ENCODE measurements around the gene RECQL5. TPM values are rescaled to one million over a fixed set of nuclear protein-coding genes. Genes with fewer than 3 reads are reported as not detected.

The RECQL5 gene
- total and polyA plus RNA-seq, 2 donors (not counting 1 experiment from before 2014, with no cell fraction given) = 8.4 to 26.3 TPM

- H4K20me1 ChIP-seq (ENCODE audit: control insufficient read depth, extremely low read depth, insufficient read depth, low read length) = no peaks in the 10 kb centered on the region
- peak within 1 kb of the TSS; percentile 40 for H3K4me2 ChIP-seq (ENCODE audit: extremely low read depth, insufficient read depth, low read length)
- H3K4me1 ChIP-seq (ENCODE audit: control insufficient read depth, extremely low read depth, insufficient read depth, low read length) = peaks cover 14% of the 10 kb centered on the region
- no peaks in the 10 kb centered on the region for H3K79me2 ChIP-seq (ENCODE audit: control insufficient read depth, insufficient read depth, low read length)
- H3K4me3 ChIP-seq (replicated peaks in 1 of 4; ENCODE audit: control extremely low read depth in 1 of 4, insufficient read depth in 1 of 4, low read depth in 3 of 4, low read length in 4 of 4) = no peak within 1 kb of the TSS
- no peaks in the 10 kb centered on the region for H3K27me3 ChIP-seq (ENCODE audit: control insufficient read depth, insufficient read depth, low read length)
- DNase-seq (ENCODE audit: low read depth in 2 of 2) = peak; percentile 79 to 84
- TF ChIP-seq CTCF (conservative IDR thresholded peaks at IDR 0.05 in 1 of 2, IDR thresholded peaks at IDR 0.05 in 1 of 2; ENCODE audit: low read depth in 1 of 2, low read length in 2 of 2) (peak; percentile 81 to 92), EZH2 (IDR thresholded peaks at IDR 0.05; ENCODE audit: low read length, missing control alignments) (no peak)
- peak within 1 kb of the TSS; percentile 20 for H3K9ac ChIP-seq (ENCODE audit: insufficient read depth, low read length)
- no peaks in the 10 kb centered on the region for H3K9me3 ChIP-seq (ENCODE audit: control insufficient read depth, insufficient read depth, low read depth, low read length)
- peak within 1 kb of the TSS; percentile 1 for H2AFZ ChIP-seq (ENCODE audit: low read length)
- H3K27ac ChIP-seq (ENCODE audit: insufficient read depth, low read length) = peak within 1 kb of the TSS; percentile 73
- H3K36me3 ChIP-seq (ENCODE audit: control insufficient read depth, insufficient read depth, low read length) = no peaks in the 10 kb centered on the region
Observed at GRCh38 chr17:75632863-75633485, 34.0 kb downstream of the RECQL5 start, which contains the start of gene SMIM5. Gene SMIM5 (plus strand): TSS chr17:75633434. CDS start chr17:75640202, 6,768 bp downstream.

- no peak overlapping the region for H2AFZ ChIP-seq (ENCODE audit: low read length)
- H3K9me3 ChIP-seq (ENCODE audit: control insufficient read depth, insufficient read depth, low read depth, low read length) = no peaks in the 10 kb centered on the region
- H3K79me2 ChIP-seq (ENCODE audit: control insufficient read depth, insufficient read depth, low read length) = no peaks in the 10 kb centered on the region
- no peak overlapping the region for H3K4me2 ChIP-seq (ENCODE audit: extremely low read depth, insufficient read depth, low read length)
- no peaks in the 10 kb centered on the region for H3K36me3 ChIP-seq (ENCODE audit: control insufficient read depth, insufficient read depth, low read length)
- no peaks in the 10 kb centered on the region for H4K20me1 ChIP-seq (ENCODE audit: control insufficient read depth, extremely low read depth, insufficient read depth, low read length)
- peaks cover 14% of the 10 kb centered on the region for H3K4me1 ChIP-seq (ENCODE audit: control insufficient read depth, extremely low read depth, insufficient read depth, low read length)
- no peak overlapping the region for H3K27ac ChIP-seq (ENCODE audit: insufficient read depth, low read length)
- no peaks in the 10 kb centered on the region for H3K27me3 ChIP-seq (ENCODE audit: control insufficient read depth, insufficient read depth, low read length)
- DNase-seq (ENCODE audit: low read depth in 2 of 2) = no peak
- TF ChIP-seq EZH2 (IDR thresholded peaks at IDR 0.05; ENCODE audit: low read length, missing control alignments) = no peak
- TF ChIP-seq CTCF (conservative IDR thresholded peaks at IDR 0.05 in 1 of 2, IDR thresholded peaks at IDR 0.05 in 1 of 2; ENCODE audit: low read depth in 1 of 2, low read length in 2 of 2) = no peak
- H3K4me3 ChIP-seq (replicated peaks in 1 of 4; ENCODE audit: control extremely low read depth in 1 of 4, insufficient read depth in 1 of 4, low read depth in 3 of 4, low read length in 4 of 4) = no peak overlapping the region
- H3K9ac ChIP-seq (ENCODE audit: insufficient read depth, low read length) = no peak overlapping the region
Observed at GRCh38 chr17:75632428-75632827, 34.5 kb downstream of the RECQL5 start.

- Histone ChIP-seq H3K27me3 (ENCODE audit: control insufficient read depth, insufficient read depth, low read length) (no peaks in the 10 kb centered on the region), H3K79me2 (ENCODE audit: control insufficient read depth, insufficient read depth, low read length) (no peaks in the 10 kb centered on the region), H3K9me3 (ENCODE audit: control insufficient read depth, insufficient read depth, low read depth, low read length) (no peaks in the 10 kb centered on the region), H3K4me3 (replicated peaks in 1 of 4; ENCODE audit: control extremely low read depth in 1 of 4, insufficient read depth in 1 of 4, low read depth in 3 of 4, low read length in 4 of 4) (no peak overlapping the region), H3K4me2 (ENCODE audit: extremely low read depth, insufficient read depth, low read length) (no peak overlapping the region), H2AFZ (ENCODE audit: low read length) (no peak overlapping the region), H3K4me1 (ENCODE audit: control insufficient read depth, extremely low read depth, insufficient read depth, low read length) (peaks cover 14% of the 10 kb centered on the region), H3K27ac (ENCODE audit: insufficient read depth, low read length) (no peak overlapping the region), H3K9ac (ENCODE audit: insufficient read depth, low read length) (no peak overlapping the region), H4K20me1 (ENCODE audit: control insufficient read depth, extremely low read depth, insufficient read depth, low read length) (no peaks in the 10 kb centered on the region), H3K36me3 (ENCODE audit: control insufficient read depth, insufficient read depth, low read length) (no peaks in the 10 kb centered on the region)
- TF ChIP-seq EZH2 (IDR thresholded peaks at IDR 0.05; ENCODE audit: low read length, missing control alignments) (no peak), CTCF (conservative IDR thresholded peaks at IDR 0.05 in 1 of 2, IDR thresholded peaks at IDR 0.05 in 1 of 2; ENCODE audit: low read depth in 1 of 2, low read length in 2 of 2) (no peak)
- no peak for DNase-seq (ENCODE audit: low read depth in 2 of 2)
Observed at GRCh38 chr17:75631353-75631752, 35.6 kb downstream of the RECQL5 start.

Data from fibroblast of lung (primary cell).